Ectodermal cell (in vitro differentiated cells): ENCODE results near the gene SLC1A6.
"Not testable (repeated sequence)": the region's sequence is repeated elsewhere in the genome, so short reads cannot be mapped to it uniquely, and the experiment has no call there.

ENCODE experiments used
- H3K27ac ChIP-seq: 2 replicates; pipeline ENCODE4 v1.7.0; 2013; ENCODE audit warnings: mild to moderate bottlenecking, low read depth, low read length; ENCODE audit not compliant: insufficient read depth, poor library complexity, severe bottlenecking
- H3K27me3 ChIP-seq: 2 replicates; pipeline ENCODE4 v1.7.0; 2013; ENCODE audit warnings: mild to moderate bottlenecking, low read length; ENCODE audit not compliant: insufficient read depth, control insufficient read depth, poor library complexity, severe bottlenecking
- H3K36me3 ChIP-seq: one replicate; pipeline ENCODE4 v1.7.0; 2013; ENCODE audit warnings: low read length; ENCODE audit not compliant: control insufficient read depth, insufficient read depth
- H3K4me1 ChIP-seq: one replicate; pipeline ENCODE4 v1.7.0; 2013; ENCODE audit warnings: low read length; ENCODE audit not compliant: control insufficient read depth, insufficient read depth
- H3K4me3 ChIP-seq: 2 replicates; pipeline ENCODE4 v1.7.0; 2013; ENCODE audit warnings: low read depth, low read length, control low read depth; ENCODE audit not compliant: insufficient read depth
- H3K9me3 ChIP-seq: 2 replicates; pipeline ENCODE4 v1.7.0; 2013; ENCODE audit warnings: mild to moderate bottlenecking, low read length, moderate library complexity; ENCODE audit not compliant: control insufficient read depth
- WGBS, 2 experiments: methylation state at CpG; one replicate each; pipeline ENCODE4 v1.1.7; 2013; ENCODE audit warnings: missing lambda C conversion rate in 2 of 2; 5-methylcytosine and 5-hydroxymethylcytosine counted together

Gene SLC1A6

DNA sequence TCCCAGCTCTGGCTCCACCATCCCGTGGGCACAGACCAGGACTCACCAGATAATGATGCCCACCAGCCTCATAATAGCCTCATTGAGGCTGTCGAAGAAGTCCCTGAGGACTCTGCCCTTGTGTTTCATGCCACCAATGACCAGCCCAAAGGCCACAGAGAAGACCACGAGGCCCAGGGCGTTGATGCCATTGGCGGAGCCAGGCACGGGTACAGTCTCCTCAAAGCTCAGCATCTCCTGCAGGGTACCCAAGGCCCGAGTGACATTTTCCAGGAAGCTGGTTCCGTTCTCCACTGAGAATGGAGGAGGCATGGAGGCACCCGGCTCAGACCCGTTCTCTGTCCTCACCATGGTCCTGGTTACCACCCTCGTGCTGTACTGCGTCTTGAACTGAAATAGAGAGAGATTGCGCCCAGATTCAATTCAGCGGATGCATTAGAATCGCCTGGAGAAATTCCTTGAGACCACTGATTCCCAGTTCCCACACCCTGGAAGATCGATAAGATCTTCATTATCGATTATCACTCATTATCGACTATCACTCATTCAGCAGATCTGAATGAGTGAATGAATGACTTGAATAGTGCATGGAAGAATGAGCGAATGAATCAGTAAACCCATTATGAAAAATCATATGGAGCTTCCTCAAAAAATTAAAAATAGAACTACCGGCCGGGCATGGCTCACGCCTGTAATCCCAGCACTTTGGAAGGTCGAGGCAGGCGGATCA, 17.5 kb downstream of the SLC1A6 start:
- Histone ChIP-seq H3K27ac (no peak overlapping the region), H3K27me3 (no peaks in the 10 kb centered on the region), H3K36me3 (no peaks in the 10 kb centered on the region), H3K4me1 (no peaks in the 10 kb centered on the region), H3K4me3 (no peak overlapping the region), H3K9me3 (peaks cover 4% of the 10 kb centered on the region)
- WGBS, 2 experiments = 83 to 85% methylated on average over 22 to 24 of the region's 24 CpGs

- 67 to 70% methylated on average over 1 of the region's 1 CpG for WGBS, 2 experiments
- Histone ChIP-seq H3K4me1 (no peaks in the 10 kb centered on the region), H3K27ac (no peak overlapping the region), H3K27me3 (no peaks in the 10 kb centered on the region), H3K36me3 (no peaks in the 10 kb centered on the region), H3K9me3 (peaks cover 12% of the 10 kb centered on the region), H3K4me3 (no peak overlapping the region)
These were observed 20.4 kb downstream of the SLC1A6 start for GRCh38 chr19:14959263-14959662.

- peaks cover 15% of the 10 kb centered on the region for H3K9me3 ChIP-seq
- H3K27ac ChIP-seq = no peak overlapping the region
- H3K4me1 ChIP-seq = no peaks in the 10 kb centered on the region
- 70 to 76% methylated on average over 3 of the region's 3 CpGs for WGBS, 2 experiments
- no peaks in the 10 kb centered on the region for H3K27me3 ChIP-seq
- no peaks in the 10 kb centered on the region for H3K36me3 ChIP-seq
- no peak overlapping the region for H3K4me3 ChIP-seq
These were observed 22.2 kb downstream of the SLC1A6 start for GRCh38 chr19:14957464-14957863.

DNA sequence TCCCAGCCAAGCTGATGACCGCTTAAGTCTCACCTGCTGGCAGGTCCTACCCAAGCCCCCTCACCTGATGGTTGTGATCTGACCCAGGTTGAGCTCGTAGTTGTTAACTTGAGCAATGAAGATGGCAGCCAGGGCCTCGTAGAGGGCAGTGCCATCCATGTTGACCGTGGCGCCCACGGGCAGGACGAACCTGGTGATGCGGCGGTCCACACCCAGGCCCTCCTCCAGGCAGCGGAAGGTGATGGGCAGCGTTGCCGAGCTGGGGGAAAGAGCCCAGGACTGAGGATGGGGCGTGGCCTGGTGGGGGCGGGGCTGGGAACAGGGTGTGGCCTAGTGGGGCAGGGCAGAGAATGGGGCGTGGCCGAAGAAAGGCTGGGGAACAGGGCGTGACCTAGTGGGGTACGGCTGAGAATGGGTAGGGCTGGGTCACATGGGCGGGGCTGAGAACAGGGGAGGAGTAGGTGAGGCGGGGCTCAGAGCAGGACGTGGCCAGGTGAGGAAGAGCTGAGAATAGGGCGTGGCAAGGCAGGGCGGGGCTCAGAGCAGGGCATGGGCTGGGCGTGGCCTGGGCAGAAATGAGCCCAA, 25.5 kb downstream of the SLC1A6 start:
- Histone ChIP-seq H3K4me1 (no peaks in the 10 kb centered on the region), H3K27ac (no peak overlapping the region), H3K9me3 (peaks cover 15% of the 10 kb centered on the region), H3K36me3 (no peaks in the 10 kb centered on the region), H3K27me3 (no peaks in the 10 kb centered on the region), H3K4me3 (no peak overlapping the region)
- WGBS, 2 experiments = 80 to 81% methylated on average over 24 of the region's 24 CpGs

- peaks cover 12% of the 10 kb centered on the region for H3K9me3 ChIP-seq
- no peaks in the 10 kb centered on the region for H3K4me1 ChIP-seq
- no peak overlapping the region for H3K4me3 ChIP-seq
- 80 to 81% methylated on average over 11 of the region's 11 CpGs for WGBS, 2 experiments
- no peaks in the 10 kb centered on the region for H3K27me3 ChIP-seq
- H3K36me3 ChIP-seq = no peaks in the 10 kb centered on the region
- no peak overlapping the region for H3K27ac ChIP-seq
These were observed 26.9 kb downstream of the SLC1A6 start for GRCh38 chr19:14952767-14953166.

DNA sequence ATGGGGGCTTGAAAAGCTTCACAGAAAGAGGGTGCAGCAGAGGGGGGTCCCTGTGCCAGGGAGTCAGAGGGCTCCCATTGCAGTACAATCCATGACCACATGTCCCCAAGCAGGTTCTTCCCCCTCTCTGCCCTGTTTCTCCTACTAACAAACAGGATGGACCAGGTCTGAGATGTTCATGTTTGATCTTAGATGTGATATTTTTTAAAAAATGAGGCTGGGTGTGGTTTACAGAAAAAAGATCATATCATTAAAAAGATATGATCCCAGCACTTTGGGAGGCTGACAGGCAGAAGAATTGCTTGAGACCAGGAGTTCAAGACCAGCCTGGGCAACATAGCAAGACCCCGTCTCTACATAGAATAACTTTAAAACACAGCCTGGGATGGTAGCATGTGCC, 29.2 kb downstream of the SLC1A6 start:
- peaks cover 11% of the 10 kb centered on the region for H3K9me3 ChIP-seq
- no peaks in the 10 kb centered on the region for H3K36me3 ChIP-seq
- H3K27me3 ChIP-seq = no peaks in the 10 kb centered on the region
- H3K4me3 ChIP-seq = no peak overlapping the region
- H3K27ac ChIP-seq = no peak overlapping the region
- 78 to 93% methylated on average over 1 of the region's 1 CpG for WGBS, 2 experiments
- no peaks in the 10 kb centered on the region for H3K4me1 ChIP-seq

GRCh38 chr19:14949876-14950275, 29.8 kb downstream of the SLC1A6 start:
- Histone ChIP-seq H3K27ac (no peak overlapping the region), H3K4me1 (no peaks in the 10 kb centered on the region), H3K27me3 (no peaks in the 10 kb centered on the region), H3K9me3 (peaks cover 10% of the 10 kb centered on the region), H3K36me3 (no peaks in the 10 kb centered on the region), H3K4me3 (no peak overlapping the region)
- 69 to 76% methylated on average over 8 of the region's 8 CpGs for WGBS, 2 experiments

DNA sequence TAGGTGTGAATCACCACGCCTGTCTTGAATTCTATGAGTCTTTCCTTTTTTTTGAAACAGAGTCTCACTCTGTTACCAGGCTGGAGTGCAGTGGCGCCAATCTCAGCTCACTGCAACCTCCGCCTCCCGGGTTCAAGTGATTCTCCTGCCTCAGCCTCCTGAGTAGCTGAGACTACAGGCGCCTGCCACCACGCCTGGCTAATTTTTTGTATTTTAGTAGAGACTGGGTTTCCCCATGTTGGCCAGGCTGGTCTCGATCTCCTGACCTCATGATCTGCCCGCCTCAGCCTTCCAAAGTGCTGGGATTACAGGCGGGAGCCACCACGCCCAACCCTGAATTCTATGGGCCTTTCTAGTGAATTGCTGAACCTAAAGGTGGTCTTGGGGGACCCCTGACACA, 30.3 kb downstream of the SLC1A6 start:
- peaks cover 10% of the 10 kb centered on the region for H3K9me3 ChIP-seq
- not testable (repeated sequence) for H3K4me3 ChIP-seq, H3K36me3 ChIP-seq, H3K27ac ChIP-seq, H3K4me1 ChIP-seq, H3K27me3 ChIP-seq
- WGBS, 2 experiments = 77 to 81% methylated on average over 10 of the region's 10 CpGs

DNA sequence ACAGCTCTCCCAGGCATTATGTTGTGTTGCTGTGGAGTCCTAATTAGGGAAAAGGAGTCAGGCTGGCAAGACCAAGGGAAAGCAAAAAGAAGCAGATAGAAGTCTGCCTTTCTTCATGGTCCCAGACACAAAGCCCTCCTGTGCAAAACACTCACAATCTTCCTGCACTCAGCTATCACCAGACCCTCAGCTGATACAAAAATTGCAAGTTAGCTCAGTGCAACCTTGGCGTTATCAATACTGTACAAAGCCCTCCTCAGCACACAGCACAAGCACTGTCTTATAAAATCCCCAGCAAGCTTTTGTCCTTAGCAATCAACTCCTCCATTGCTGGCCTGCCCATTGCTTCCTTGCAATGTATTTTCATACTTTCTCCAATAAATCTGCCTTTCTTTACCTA, 35.2 kb downstream of the SLC1A6 start:
- no peaks in the 10 kb centered on the region for H3K27me3 ChIP-seq
- 61 to 74% methylated on average over 1 of the region's 1 CpG for WGBS, 2 experiments
- no peak overlapping the region for H3K4me3 ChIP-seq
- H3K9me3 ChIP-seq = peaks cover 11% of the 10 kb centered on the region
- no peaks in the 10 kb centered on the region for H3K36me3 ChIP-seq
- H3K4me1 ChIP-seq = no peaks in the 10 kb centered on the region
- H3K27ac ChIP-seq = no peak overlapping the region

DNA sequence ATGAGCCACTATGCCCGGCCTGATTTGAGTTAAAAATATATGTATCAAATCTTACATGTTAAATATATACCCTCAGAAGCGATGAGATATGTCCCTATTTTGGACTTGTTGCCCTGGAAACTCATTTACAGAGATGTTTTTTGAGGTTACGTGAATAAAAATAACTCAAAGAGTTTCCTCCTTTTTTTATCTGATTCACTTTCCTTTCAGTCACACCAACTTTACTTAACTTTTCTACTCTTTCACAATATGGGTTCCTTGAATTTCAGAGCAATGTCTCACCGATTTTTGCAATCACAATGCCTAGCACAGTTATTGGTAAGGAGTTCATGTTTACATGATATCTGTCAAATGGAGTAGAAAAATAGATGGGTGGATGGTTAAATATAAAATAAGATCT, 36.1 kb downstream of the SLC1A6 start:
- H3K27ac ChIP-seq = no peak overlapping the region
- H3K9me3 ChIP-seq = peaks cover 11% of the 10 kb centered on the region
- H3K36me3 ChIP-seq = no peaks in the 10 kb centered on the region
- H3K4me1 ChIP-seq = no peaks in the 10 kb centered on the region
- WGBS, 2 experiments = 52 to 69% methylated on average over 3 to 4 of the region's 4 CpGs
- H3K4me3 ChIP-seq = no peak overlapping the region
- no peaks in the 10 kb centered on the region for H3K27me3 ChIP-seq
